ENCODE data around the gene ACSL1.

DNA sequence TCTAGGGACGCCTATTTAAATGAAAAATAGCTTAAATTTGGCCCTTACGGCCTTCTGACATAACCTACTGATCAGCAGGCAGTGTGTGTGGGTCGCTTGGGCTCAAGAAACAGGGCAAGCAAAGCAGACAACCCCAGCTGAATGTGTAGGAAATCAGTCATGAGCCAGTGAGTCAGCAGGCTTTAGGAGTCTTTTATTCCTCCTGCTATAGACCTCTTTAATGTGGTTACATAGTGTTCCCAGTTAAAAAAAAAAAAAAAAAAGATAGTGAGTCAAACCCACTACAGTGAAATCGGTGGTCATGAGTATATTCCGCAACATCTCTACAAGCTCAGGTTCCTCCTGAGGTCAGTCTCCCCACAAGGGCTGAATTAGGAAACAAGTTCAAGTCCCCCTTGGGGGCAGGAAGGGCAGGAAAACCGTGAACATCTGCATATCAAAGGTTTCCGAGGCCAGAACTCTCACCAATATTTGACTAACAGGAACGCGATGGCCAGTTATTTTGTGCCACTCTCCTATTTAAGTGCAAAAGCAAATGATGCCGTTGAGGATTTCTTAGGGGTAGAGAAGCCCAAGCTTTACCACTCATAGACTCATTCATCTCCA is 32.7 kb downstream of the ACSL1 start:
- TF ChIP-seq, protein P1, sequence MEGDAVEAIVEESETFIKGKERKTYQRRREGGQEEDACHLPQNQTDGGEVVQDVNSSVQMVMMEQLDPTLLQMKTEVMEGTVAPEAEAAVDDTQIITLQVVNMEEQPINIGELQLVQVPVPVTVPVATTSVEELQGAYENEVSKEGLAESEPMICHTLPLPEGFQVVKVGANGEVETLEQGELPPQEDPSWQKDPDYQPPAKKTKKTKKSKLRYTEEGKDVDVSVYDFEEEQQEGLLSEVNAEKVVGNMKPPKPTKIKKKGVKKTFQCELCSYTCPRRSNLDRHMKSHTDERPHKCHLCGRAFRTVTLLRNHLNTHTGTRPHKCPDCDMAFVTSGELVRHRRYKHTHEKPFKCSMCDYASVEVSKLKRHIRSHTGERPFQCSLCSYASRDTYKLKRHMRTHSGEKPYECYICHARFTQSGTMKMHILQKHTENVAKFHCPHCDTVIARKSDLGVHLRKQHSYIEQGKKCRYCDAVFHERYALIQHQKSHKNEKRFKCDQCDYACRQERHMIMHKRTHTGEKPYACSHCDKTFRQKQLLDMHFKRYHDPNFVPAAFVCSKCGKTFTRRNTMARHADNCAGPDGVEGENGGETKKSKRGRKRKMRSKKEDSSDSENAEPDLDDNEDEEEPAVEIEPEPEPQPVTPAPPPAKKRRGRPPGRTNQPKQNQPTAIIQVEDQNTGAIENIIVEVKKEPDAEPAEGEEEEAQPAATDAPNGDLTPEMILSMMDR (IDR thresholded peaks at IDR 0.05; ENCODE audit: low read depth, low read length), result no peak
- no peak for TF ChIP-seq POLR2A (IDR thresholded peaks at IDR 0.05; ENCODE audit: extremely low read depth, insufficient read length)
- TF ChIP-seq, protein P2, sequence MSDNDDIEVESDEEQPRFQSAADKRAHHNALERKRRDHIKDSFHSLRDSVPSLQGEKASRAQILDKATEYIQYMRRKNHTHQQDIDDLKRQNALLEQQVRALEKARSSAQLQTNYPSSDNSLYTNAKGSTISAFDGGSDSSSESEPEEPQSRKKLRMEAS (IDR thresholded peaks at IDR 0.05; ENCODE audit: low read depth, low read length), result no peak

All from NB4 (cell line).